Effector memory CD4-positive, alpha-beta T cell (primary cell): ENCODE measurements around the gene SEC23B.
A peak's percentile ranks its signal among the peaks of the same experiment; 100 is the strongest.

ENCODE experiments used
- DNase-seq, 3 donors: peaks; one replicate each; pipeline ENCODE4 v3.0.0-alpha.2; 2020
- H3K27ac ChIP-seq: 2 replicates; pipeline ENCODE4 v1.7.0; 2013; ENCODE audit warnings: mild to moderate bottlenecking, low read length, moderate library complexity; ENCODE audit not compliant: insufficient read depth, poor library complexity, severe bottlenecking
- H3K27me3 ChIP-seq: replicated peaks from 2 replicates; pipeline ENCODE4 v1.7.0; 2013; ENCODE audit warnings: mild to moderate bottlenecking, low read length; ENCODE audit not compliant: insufficient read depth, control insufficient read depth, poor library complexity, severe bottlenecking
- H3K36me3 ChIP-seq: 2 replicates; pipeline ENCODE4 v1.7.0; 2013; ENCODE audit warnings: mild to moderate bottlenecking, low read length, moderate library complexity; ENCODE audit not compliant: control insufficient read depth, insufficient read depth
- H3K4me1 ChIP-seq: 2 replicates; pipeline ENCODE4 v1.7.0; 2013; ENCODE audit warnings: low read length, mild to moderate bottlenecking; ENCODE audit not compliant: control insufficient read depth, insufficient read depth, poor library complexity, severe bottlenecking
- H3K4me3 ChIP-seq: 2 replicates; pipeline ENCODE4 v1.7.0; 2013; ENCODE audit warnings: low read length, low read depth, mild to moderate bottlenecking; ENCODE audit not compliant: insufficient read depth, poor library complexity, severe bottlenecking
- H3K9me3 ChIP-seq: 2 replicates; pipeline ENCODE4 v1.7.0; 2013; ENCODE audit warnings: mild to moderate bottlenecking, low read length, moderate library complexity; ENCODE audit not compliant: control insufficient read depth

The SEC23B gene

DNA sequence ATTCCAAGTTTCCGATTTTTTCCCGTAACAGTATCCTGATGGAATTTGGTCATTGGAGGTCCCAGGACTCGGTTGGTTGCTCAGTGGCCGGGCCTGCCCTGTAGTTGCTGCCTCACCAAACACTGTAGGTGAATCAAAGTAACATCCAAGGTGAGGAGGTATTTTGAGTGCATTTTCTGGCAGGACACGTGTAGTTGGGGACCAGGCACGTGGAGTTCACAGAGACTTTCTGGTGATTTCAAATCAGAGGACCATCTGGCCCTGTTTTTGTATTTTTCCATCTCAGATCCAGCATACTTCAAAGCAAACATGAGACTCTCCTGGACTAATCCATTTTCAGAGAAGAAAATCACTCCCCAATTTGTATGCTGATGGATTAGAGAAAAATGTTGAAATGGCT lies 70.2 kb downstream of the SEC23B start:
- Histone ChIP-seq H3K27ac (no peak overlapping the region), H3K9me3 (no peaks in the 10 kb centered on the region), H3K4me1 (no peaks in the 10 kb centered on the region), H3K4me3 (no peak overlapping the region), H3K27me3 (no peaks in the 10 kb centered on the region), H3K36me3 (no peaks in the 10 kb centered on the region)
- no peak for DNase-seq

DNA sequence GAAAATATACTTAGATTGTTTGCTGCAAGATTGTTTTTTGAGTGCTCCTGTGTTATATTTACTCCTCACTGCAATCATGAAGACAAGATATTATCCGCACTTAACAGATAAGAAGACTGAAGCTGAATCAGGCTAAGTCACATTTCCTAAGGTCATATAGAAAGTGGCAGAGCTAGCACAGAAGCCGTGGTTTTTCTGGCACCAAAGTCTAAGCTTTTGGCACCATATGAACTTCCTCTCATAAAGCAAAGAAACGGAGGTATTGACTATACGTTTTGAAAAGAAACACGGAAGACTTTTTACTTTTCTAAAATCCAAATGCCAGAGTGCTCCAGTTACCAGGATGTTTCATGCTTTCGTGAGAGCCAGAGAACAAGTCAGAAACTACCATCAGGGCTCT lies 70.8 kb downstream of the SEC23B start:
- H3K4me3 ChIP-seq, result no peak overlapping the region
- H3K9me3 ChIP-seq, result no peaks in the 10 kb centered on the region
- no peak for DNase-seq
- no peaks in the 10 kb centered on the region for H3K27me3 ChIP-seq
- H3K4me1 ChIP-seq, result no peaks in the 10 kb centered on the region
- no peak overlapping the region for H3K27ac ChIP-seq
- H3K36me3 ChIP-seq, result no peaks in the 10 kb centered on the region

DNA sequence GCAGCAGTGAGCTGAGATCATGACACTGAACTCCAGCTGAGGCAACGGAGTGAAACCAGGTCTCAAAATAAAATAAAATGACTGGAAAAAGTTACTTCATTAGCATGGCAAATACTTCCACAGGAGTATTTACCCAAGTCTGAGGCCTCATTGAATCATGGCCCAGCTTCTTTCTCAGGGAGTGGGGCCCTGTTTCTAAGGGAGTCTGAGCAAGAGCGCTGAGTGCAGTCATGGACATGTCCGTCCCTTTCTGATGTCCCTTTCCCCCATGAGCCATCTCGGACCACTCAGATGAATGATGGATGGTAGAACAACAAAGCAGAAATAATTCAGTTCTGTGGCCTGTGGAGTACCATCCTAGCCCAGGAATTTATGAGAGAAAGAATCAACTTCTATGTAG lies 72.3 kb downstream of the SEC23B start:
- H3K36me3 ChIP-seq, result no peaks in the 10 kb centered on the region

DNA sequence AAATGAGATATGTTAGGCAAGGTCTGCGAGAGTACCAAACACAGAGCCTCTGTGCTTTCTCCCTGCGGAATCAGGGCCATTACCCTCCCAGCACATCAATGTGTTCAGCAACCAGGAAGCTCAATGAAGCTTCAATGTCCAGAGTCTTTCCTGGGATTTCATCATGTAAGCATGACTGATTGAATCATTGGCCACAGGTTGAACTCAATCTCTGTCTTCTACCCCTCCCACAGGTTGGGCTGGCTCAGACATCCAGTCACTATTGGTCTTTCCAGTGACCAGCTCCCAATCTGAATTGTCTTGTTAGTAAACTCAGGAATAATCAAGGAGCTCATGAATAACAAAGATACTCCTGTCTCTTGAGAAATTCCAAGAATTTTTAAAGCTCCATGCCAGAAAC lies 77.4 kb downstream of the SEC23B start:
- Histone ChIP-seq H3K27me3 (no peaks in the 10 kb centered on the region), H3K4me3 (no peak overlapping the region), H3K4me1 (peaks cover 3% of the 10 kb centered on the region), H3K27ac (no peak overlapping the region), H3K36me3 (no peaks in the 10 kb centered on the region), H3K9me3 (no peaks in the 10 kb centered on the region)
- no peak for DNase-seq

More for the DNA sequence above, 72.3 kb downstream of the SEC23B start:
- no peaks in the 10 kb centered on the region for H3K4me1 ChIP-seq
- H3K27me3 ChIP-seq, result no peaks in the 10 kb centered on the region
- DNase-seq, result no peak
- H3K4me3 ChIP-seq, result no peak overlapping the region
- H3K9me3 ChIP-seq, result no peaks in the 10 kb centered on the region
- no peak overlapping the region for H3K27ac ChIP-seq

DNA sequence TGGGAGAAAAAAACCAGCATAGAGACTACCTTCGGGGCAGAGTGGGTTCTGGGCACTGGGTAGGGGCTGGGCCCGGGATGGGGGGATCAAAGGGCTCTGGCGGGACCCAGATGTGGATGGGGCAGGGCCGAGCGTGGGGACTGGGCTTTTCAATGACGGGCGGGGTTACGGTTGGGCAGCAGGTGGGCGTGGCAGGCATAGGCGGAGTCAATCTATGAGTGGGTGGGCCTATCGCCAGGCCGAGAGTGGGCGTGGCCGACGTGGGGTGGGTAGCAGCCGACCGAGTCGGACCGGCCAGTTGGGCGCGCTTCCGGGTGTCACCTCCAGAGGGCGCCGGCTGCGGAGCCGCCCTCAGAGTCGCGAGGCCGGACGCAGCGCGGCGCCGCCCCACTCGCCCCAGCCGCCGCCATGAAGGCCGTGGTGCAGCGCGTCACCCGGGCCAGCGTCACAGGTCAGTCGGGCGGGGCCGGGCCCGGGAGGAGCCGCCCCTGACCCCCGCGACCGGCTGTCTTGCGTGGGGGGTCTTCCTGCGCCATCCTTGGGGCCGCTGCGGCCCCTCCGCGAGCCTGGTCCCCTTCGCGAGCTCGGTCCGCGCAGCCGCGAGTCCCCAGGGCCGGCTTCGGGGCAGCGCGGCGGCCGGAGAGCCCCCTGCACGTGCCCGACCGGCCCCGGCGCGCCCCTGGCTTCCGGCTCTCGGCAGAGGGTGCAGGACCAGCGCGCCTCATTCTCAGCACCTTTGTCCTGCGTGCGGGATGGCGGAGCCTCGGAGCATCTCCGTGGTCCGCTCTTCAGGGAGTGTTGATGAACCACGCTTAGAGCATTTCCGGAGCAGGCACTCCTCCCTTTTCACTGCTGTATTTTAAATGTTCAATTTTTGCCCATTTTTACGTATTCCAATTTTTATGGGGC lies 80.2 kb downstream of the SEC23B start, which contains the start of gene DTD1:
Gene DTD1 (plus strand): TSS at position 390 of the 909 bp plus-strand sequence. CDS start 19 bp downstream, at position 409.
- peak; percentile 66 to 80 (median 75) for DNase-seq

DNA sequence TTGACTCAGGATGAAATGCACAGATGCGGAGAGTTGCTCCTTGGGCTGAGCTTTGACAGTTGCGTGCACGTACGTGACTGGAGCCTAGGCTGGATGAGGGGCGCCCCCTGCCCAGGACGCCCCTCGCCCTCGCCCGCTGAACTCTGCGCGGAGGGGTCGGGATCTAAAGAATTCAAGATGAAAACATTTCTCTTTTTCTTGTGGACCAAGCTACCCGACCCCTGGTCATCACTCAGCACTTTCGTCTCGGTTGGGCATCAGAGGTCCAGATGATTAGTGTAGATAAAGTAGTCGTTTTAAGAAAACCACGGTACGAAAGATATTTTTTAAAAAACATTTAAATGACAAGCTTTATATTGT lies 80.8 kb downstream of the SEC23B start:
- H3K4me1 ChIP-seq, result peaks cover 3% of the 10 kb centered on the region
- DNase-seq, result no peak
- H3K27ac ChIP-seq, result peak overlapping the region; percentile 70

More for the DNA sequence above, 80.2 kb downstream of the SEC23B start, which contains the start of gene DTD1:
- Histone ChIP-seq H3K27me3 (no peaks in the 10 kb centered on the region), H3K4me3 (peak within 1 kb of the TSS; percentile 73), H3K4me1 (peaks cover 3% of the 10 kb centered on the region), H3K27ac (peak within 1 kb of the TSS; percentile 70), H3K36me3 (no peaks in the 10 kb centered on the region), H3K9me3 (no peaks in the 10 kb centered on the region)

DNA sequence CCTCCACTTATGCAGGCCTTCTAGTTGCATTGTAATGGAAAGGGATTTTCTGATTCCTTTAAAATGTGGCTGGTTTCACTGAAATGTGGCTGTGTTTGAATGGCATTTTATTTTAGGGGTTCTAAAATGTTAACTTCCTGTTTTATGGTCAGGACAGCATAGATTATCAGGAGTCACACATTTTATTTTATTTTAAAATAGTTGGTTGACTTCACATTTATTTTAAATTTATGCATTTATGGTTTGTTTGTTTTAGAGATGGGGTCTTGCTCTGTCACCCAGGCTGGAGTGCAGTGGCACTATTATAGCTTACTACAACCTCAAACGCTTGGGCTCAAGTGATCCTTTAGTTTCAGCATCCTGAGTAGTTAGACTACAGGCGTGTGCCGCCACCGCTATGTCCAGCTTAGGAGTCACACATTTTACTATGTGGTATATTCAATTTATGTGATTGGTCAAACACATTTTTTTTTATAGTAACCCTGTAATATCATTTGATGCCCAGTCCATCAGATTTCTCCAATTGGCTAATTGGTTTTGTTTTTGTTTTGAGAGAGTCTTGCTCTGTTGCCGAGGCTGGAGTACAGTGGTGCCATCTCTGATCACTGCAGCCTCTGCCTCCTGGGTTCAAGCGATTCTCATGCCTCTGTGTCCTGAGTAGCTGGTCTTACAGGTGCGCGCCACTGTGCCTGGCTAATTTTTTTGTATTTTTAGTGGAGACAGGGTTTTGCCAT lies 82.4 kb downstream of the SEC23B start:
- Histone ChIP-seq H3K27ac (no peak overlapping the region), H3K9me3 (no peaks in the 10 kb centered on the region), H3K27me3 (no peaks in the 10 kb centered on the region), H3K36me3 (peaks cover 7% of the 10 kb centered on the region), H3K4me3 (no peak overlapping the region), H3K4me1 (peaks cover 3% of the 10 kb centered on the region)
- no peak for DNase-seq

More for the DNA sequence above, 80.8 kb downstream of the SEC23B start:
- Histone ChIP-seq H3K36me3 (no peaks in the 10 kb centered on the region), H3K27me3 (no peaks in the 10 kb centered on the region), H3K4me3 (peak overlapping the region; percentile 73), H3K9me3 (no peaks in the 10 kb centered on the region)

DNA sequence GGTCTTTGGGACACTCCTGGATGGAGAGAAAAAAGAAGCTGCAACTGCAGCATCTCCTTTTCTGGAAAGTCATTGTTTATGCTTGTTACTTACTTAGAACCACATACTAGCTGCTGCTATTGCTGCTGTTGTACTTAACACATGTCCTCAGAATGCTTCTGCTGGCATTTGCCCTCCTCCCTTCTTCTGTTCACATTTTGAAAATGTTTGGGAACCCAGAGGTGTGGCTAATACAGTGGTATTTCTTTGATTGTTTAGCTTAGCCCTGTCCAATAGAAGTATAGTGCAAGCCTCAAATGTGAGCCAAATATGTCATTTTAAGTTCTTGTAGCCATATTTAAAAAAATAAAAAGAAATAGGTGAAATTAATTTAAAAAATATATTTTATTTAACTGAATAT lies 88.5 kb downstream of the SEC23B start:
- Histone ChIP-seq H3K27ac (no peak overlapping the region), H3K4me3 (no peak overlapping the region), H3K27me3 (no peaks in the 10 kb centered on the region), H3K36me3 (peaks cover 25% of the 10 kb centered on the region), H3K9me3 (no peaks in the 10 kb centered on the region), H3K4me1 (no peaks in the 10 kb centered on the region)
- no peak for DNase-seq

DNA sequence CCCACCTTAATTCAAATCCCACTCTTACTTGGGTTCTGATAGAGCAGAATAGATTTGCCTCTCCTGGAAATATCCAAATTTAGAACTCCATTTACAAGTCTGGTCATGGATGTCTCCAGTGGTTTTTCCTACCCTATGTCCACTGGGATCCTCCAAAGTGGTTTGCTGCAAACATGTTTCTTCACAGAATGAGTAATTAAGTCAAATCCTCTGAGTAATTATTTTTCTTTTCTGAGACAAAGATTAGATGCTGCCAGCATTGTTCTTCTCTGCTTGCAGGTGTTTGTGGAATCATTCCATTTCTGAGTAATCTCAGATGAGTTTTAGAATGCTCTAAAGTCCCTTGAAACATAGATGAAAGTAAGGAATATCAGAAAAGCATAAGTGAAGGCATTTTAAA lies 102.0 kb downstream of the SEC23B start:
- no peaks in the 10 kb centered on the region for H3K27me3 ChIP-seq
- no peak overlapping the region for H3K27ac ChIP-seq
- H3K4me3 ChIP-seq, result no peak overlapping the region
- no peaks in the 10 kb centered on the region for H3K9me3 ChIP-seq
- DNase-seq, result no peak
- no peaks in the 10 kb centered on the region for H3K4me1 ChIP-seq
- peaks cover 3% of the 10 kb centered on the region for H3K36me3 ChIP-seq
